Activated naive CD4-positive, alpha-beta T cell treated with anti-CD3 and anti-CD28 coated beads, Interleukin-2, amount 50 U/mL, for 24 hours (primary cell): ENCODE measurements around the gene FAM227B.

Experiments used
- H3K27ac Mint-ChIP-seq: one replicate; pipeline ENCODE4 v1.8.0; 2021; ENCODE audit warnings: mild to moderate bottlenecking, mixed read lengths
- H3K27me3 Mint-ChIP-seq: one replicate; pipeline ENCODE4 v1.8.0; 2021; ENCODE audit warnings: mixed read lengths
- H3K36me3 Mint-ChIP-seq: one replicate; pipeline ENCODE4 v1.8.0; 2021; ENCODE audit warnings: mixed read lengths
- H3K4me1 Mint-ChIP-seq: one replicate; pipeline ENCODE4 v1.8.0; 2021; ENCODE audit warnings: mixed read lengths
- H3K4me3 Mint-ChIP-seq: one replicate; pipeline ENCODE4 v1.8.0; 2021; ENCODE audit warnings: mild to moderate bottlenecking, mixed read lengths
- H3K9me3 Mint-ChIP-seq: one replicate; pipeline ENCODE4 v1.8.0; 2021; ENCODE audit warnings: mixed read lengths

Gene FAM227B

DNA sequence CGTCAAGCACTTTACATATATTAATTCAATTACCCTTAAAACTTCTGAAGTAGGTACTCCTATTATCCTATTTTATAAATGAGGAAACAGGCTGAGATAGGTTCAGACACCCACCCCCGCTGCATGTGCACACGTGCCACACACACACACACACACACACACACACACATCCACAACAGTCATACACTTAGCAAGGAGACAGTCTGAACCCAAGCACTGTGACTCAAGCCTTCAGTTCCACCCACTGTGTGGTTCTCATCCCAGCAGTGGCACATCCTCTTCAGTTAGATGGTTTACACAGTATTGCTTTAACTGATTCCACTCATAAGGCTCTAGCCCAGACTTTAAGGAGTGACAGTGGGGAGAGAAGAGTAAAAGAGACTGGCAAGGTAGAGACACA lies 288.7 kb downstream of the FAM227B start:
- Mint-ChIP-seq H3K4me3 (no peak overlapping the region), H3K9me3 (no peaks in the 10 kb centered on the region), H3K36me3 (peaks cover 18% of the 10 kb centered on the region), H3K27me3 (no peaks in the 10 kb centered on the region), H3K27ac (no peak overlapping the region), H3K4me1 (no peaks in the 10 kb centered on the region)

DNA sequence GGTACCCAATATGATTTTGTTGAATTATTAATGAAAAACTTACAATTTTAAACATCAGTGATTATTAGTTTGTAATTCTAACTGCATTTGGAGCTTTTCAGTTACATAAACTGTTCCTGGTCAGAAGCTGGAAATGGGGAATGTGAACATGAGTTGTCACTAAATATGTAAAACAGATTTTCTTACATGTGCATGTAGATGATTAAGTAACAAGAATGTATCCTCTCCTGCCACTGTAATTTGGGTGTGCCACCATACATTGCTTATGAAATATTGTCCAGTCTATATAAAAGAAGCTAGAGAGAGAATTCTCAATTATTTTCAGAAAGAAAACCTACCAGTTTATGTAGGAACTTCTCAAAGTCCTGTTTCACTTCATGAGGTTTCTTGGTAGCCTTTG lies 289.2 kb downstream of the FAM227B start:
- Mint-ChIP-seq H3K36me3 (peaks cover 18% of the 10 kb centered on the region), H3K4me3 (no peak overlapping the region), H3K4me1 (no peaks in the 10 kb centered on the region), H3K27me3 (no peaks in the 10 kb centered on the region), H3K9me3 (no peaks in the 10 kb centered on the region), H3K27ac (no peak overlapping the region)

DNA sequence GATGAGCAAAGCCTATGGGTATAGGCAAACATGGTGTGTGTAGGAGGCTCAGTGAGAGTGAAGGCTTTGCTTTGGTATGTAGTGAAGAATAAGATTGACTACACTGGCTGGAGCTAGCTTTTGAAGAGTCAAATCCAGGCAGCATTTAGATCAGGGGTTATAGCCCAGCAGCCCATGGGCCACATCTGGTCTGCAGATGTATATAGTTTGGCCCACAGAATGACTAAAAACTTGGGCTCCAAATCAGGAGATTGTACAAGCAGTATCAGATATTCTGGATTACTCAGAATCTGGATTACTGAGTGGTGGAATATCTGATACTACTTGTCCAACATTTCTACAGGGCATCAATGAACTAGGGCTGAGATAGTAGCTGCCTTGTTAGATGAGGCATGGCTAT lies 290.5 kb downstream of the FAM227B start:
- H3K4me1 Mint-ChIP-seq, result no peaks in the 10 kb centered on the region
- no peak overlapping the region for H3K27ac Mint-ChIP-seq
- H3K9me3 Mint-ChIP-seq, result no peaks in the 10 kb centered on the region
- H3K36me3 Mint-ChIP-seq, result peaks cover 18% of the 10 kb centered on the region
- no peak overlapping the region for H3K4me3 Mint-ChIP-seq
- no peaks in the 10 kb centered on the region for H3K27me3 Mint-ChIP-seq

DNA sequence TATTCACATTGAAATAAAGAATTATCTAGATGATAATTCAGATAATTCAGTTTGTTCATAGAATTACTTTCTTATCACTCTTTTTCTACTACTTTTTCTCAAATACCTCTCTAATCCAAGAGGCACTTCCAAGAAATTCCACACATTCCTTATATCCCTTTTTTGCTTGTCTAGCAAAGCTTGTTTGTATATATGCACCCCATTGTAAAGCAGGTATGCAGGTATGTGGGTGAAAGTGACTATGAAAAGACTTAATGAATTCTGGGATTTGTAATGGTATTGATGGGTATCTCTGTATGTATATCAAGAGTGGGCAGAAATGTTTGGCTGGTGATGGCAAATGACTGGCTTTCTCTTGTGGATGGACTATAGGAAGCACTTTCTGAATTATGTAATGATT lies 291.7 kb downstream of the FAM227B start:
- Mint-ChIP-seq H3K4me1 (no peaks in the 10 kb centered on the region), H3K27ac (no peak overlapping the region), H3K27me3 (no peaks in the 10 kb centered on the region), H3K4me3 (no peak overlapping the region), H3K9me3 (no peaks in the 10 kb centered on the region), H3K36me3 (peaks cover 20% of the 10 kb centered on the region)

DNA sequence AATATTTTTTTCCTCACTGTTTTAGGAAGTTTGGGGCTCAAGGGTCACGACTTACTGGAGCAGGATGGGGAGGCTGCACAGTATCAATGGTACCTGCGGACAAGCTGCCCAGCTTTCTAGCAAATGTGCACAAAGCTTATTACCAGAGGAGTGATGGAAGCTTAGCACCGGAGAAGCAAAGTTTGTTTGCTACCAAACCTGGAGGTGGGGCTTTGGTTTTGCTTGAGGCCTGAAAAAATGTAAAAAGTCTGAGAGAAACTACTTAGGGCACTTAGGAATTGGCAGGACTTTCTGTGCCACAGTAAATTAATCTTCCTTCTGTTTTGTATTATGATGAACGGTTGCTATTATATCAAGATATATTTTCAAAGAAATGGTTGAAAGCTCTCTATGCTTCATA lies 292.7 kb downstream of the FAM227B start:
- Mint-ChIP-seq H3K27ac (no peak overlapping the region), H3K4me3 (no peak overlapping the region), H3K9me3 (no peaks in the 10 kb centered on the region), H3K36me3 (peaks cover 20% of the 10 kb centered on the region), H3K4me1 (no peaks in the 10 kb centered on the region), H3K27me3 (no peaks in the 10 kb centered on the region)

DNA sequence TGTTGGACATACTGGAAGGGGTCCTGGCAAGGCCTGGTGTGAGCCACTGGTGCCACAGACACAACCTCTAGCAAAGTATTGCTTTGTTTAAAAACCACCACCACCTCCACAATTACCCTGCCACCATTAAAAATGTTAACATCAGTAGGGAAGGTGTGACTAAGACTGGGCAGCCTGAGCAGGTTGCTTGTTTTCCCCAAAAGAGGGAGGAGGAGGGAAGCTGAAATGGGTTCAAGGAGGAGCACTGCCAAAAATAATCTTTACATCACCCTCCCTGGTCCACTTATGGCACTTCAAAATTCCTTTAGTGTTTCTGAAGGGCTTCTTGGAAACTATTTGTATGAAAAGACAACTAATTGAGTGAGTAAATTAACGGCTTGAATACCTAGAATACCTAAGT lies 297.4 kb downstream of the FAM227B start:
- H3K9me3 Mint-ChIP-seq, result no peaks in the 10 kb centered on the region
- H3K27ac Mint-ChIP-seq, result no peak overlapping the region
- peaks cover 21% of the 10 kb centered on the region for H3K36me3 Mint-ChIP-seq
- no peaks in the 10 kb centered on the region for H3K4me1 Mint-ChIP-seq
- no peak overlapping the region for H3K4me3 Mint-ChIP-seq
- H3K27me3 Mint-ChIP-seq, result no peaks in the 10 kb centered on the region

DNA sequence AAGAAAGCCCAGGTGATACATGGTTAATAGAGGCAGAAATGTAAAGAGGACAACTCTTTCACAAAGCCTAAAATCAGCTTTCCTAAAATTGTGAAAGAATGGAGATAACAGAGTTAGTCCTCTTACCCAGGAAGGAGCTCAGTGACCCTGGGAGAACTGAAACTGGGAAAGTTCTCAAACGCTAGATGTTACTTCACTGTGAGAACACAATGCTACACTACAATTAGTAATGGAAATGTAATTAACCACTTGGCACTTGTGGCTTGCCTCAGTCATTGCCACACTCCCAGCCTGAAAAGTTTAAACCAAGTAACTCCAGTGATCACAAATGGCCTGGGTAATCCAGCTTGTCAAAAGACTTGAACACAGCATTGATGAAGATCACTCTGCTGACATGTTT lies 300.3 kb downstream of the FAM227B start:
- Mint-ChIP-seq H3K4me1 (no peaks in the 10 kb centered on the region), H3K27me3 (no peaks in the 10 kb centered on the region), H3K36me3 (peaks cover 31% of the 10 kb centered on the region), H3K9me3 (no peaks in the 10 kb centered on the region), H3K27ac (no peak overlapping the region), H3K4me3 (no peak overlapping the region)

DNA sequence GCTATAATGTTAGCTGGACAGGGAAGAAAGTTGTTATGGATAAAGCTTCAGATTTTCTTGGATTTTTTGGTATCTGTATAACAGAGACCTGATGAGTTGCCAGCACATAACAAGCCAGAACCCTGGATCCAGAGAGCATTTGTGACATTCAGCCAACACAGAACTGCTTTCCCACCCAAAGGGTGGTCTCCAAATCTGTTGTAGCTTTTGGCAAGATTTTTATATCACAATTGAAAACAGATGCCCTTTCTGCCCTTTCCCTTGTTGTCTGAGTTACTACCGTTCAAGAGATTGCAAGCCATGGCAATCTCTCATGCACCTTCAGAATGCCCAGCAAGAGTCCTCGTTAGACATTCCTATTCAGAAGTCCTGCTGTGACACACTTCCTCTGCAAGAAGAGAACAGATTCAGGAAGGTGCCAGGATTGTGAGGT lies 305.2 kb downstream of the FAM227B start:
- Mint-ChIP-seq H3K4me3 (no peak overlapping the region), H3K36me3 (peaks cover 39% of the 10 kb centered on the region), H3K27me3 (no peaks in the 10 kb centered on the region), H3K27ac (no peak overlapping the region), H3K9me3 (no peaks in the 10 kb centered on the region), H3K4me1 (peaks cover 4% of the 10 kb centered on the region)

DNA sequence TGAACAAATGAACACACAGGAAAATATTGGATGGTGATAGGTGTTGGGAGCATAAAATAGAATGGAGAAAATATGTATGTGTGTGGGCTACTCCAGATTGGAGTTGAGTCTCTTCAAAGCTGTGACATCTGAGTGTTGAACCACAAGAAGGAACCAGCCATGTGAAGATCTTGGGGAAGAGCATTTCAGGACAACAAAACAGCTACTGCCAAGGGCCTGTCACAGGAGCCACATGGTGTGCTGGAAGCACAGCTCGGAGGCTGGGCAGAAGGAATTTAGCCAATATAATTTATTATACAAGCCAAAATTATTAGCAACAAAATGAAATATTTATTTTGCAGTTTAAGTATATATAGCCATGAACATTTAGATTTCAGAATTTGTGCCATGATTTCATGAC lies 305.9 kb downstream of the FAM227B start:
- H3K27ac Mint-ChIP-seq, result no peak overlapping the region
- no peak overlapping the region for H3K4me3 Mint-ChIP-seq
- no peaks in the 10 kb centered on the region for H3K27me3 Mint-ChIP-seq
- peaks cover 4% of the 10 kb centered on the region for H3K4me1 Mint-ChIP-seq
- peaks cover 39% of the 10 kb centered on the region for H3K36me3 Mint-ChIP-seq
- H3K9me3 Mint-ChIP-seq, result peaks cover 4% of the 10 kb centered on the region

DNA sequence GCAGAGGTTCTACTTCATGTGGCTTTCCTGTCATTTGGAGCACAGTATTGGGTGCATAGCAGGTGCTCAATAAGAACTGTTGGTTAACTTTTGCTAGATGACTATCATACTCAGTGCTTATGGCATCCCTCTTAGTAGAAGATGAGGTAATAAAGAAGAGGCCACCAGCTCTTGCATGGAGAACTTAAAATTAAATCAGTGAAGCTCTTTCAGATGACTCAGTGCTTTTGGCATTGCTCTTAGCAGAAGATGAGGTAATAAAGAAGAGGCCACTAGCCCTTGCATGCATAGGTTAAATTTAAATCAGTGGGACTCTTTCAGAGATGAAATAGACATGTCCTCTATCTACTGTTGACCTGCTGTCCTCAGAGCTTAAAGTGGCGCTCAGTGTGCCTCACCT lies 307.0 kb downstream of the FAM227B start:
- no peaks in the 10 kb centered on the region for H3K27me3 Mint-ChIP-seq
- peaks cover 39% of the 10 kb centered on the region for H3K36me3 Mint-ChIP-seq
- H3K4me3 Mint-ChIP-seq, result no peak overlapping the region
- peaks cover 4% of the 10 kb centered on the region for H3K4me1 Mint-ChIP-seq
- H3K27ac Mint-ChIP-seq, result no peak overlapping the region
- H3K9me3 Mint-ChIP-seq, result peaks cover 4% of the 10 kb centered on the region

DNA sequence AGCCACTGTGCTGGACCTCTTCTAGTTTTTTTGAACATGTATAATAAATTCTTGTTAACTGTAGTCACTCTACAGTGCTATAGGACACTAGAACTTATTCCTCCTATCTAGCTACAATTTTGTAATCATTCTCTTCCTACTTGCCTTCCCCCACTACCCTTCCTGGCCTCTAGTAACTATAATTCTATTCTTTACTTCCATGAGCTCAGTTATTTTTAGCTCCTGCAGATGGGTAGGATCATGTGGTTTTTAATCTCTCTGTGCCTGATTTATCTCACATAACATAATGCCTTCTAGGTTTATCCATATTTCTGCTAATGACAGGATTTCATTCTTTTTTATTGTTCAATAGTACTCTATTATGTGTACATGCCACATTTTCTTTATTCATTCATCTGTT lies 310.7 kb downstream of the FAM227B start:
- Mint-ChIP-seq H3K4me1 (peaks cover 8% of the 10 kb centered on the region), H3K27me3 (no peaks in the 10 kb centered on the region), H3K27ac (no peak overlapping the region), H3K9me3 (peaks cover 4% of the 10 kb centered on the region), H3K4me3 (no peak overlapping the region), H3K36me3 (peaks cover 39% of the 10 kb centered on the region)

DNA sequence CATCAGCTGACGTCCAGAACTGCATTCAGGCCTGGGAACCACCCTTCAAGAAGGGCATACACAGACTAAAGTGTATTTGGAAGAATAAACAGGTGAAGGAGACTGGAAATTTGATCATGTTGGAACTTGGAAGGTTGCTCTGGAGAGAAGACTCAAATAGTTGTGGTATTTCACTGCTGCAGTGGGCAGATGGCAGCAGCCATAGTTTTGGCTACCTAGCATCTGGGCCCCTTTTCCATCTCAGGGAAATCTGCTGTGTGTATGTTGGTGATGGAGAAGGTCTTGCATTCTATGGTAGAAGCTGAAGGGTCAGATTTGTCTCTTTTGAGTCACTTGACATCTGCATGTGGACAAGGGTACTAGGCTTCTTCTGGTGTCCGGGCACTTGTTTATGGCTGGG lies 311.9 kb downstream of the FAM227B start:
- no peak overlapping the region for H3K4me3 Mint-ChIP-seq
- peaks cover 4% of the 10 kb centered on the region for H3K9me3 Mint-ChIP-seq
- no peak overlapping the region for H3K27ac Mint-ChIP-seq
- H3K27me3 Mint-ChIP-seq, result no peaks in the 10 kb centered on the region
- H3K4me1 Mint-ChIP-seq, result peaks cover 8% of the 10 kb centered on the region
- peaks cover 43% of the 10 kb centered on the region for H3K36me3 Mint-ChIP-seq

DNA sequence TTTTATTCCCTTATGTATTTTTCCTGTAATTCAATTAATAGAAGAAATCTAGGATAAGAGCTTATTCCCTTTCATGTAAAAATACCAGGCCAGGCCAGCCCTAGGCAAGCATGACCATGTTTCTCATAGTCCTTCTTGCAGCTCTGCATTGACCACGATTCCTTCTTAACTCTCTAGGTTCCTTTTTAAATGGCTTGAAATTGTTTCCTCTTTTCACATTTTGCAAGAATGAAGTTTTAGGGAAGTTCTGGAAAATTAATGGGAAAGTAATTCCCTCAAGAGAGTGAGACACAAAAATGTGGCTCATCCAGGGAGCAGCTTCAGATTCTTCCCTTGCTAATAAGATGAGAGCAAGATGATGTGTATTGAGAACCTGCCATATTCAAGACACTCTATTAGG lies 314.1 kb downstream of the FAM227B start:
- Mint-ChIP-seq H3K27me3 (no peaks in the 10 kb centered on the region), H3K27ac (no peak overlapping the region), H3K4me1 (peaks cover 8% of the 10 kb centered on the region), H3K4me3 (no peak overlapping the region), H3K36me3 (peaks cover 40% of the 10 kb centered on the region), H3K9me3 (peaks cover 4% of the 10 kb centered on the region)

DNA sequence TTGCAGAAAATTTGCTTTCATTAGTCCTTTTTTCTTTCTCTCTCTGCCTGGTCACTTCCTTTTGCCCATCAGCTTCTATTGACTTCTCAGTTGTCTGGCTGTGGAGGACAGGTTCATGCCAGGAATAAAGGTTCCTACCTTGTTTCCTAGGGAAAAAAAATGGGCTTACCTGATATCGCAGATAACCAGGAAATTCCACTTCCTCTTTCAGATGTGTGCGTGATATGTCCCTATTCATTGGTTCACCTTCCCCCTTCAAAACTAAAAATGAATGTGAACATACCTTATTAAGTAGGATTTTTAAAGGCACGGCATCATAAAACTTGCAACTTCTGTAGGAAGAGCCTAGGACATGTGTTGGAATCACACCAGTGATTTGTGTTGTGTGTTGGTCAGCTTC lies 317.6 kb downstream of the FAM227B start:
- H3K4me3 Mint-ChIP-seq, result no peak overlapping the region
- H3K4me1 Mint-ChIP-seq, result peaks cover 26% of the 10 kb centered on the region
- H3K9me3 Mint-ChIP-seq, result peaks cover 8% of the 10 kb centered on the region
- peaks cover 46% of the 10 kb centered on the region for H3K36me3 Mint-ChIP-seq
- H3K27ac Mint-ChIP-seq, result no peak overlapping the region
- H3K27me3 Mint-ChIP-seq, result no peaks in the 10 kb centered on the region

DNA sequence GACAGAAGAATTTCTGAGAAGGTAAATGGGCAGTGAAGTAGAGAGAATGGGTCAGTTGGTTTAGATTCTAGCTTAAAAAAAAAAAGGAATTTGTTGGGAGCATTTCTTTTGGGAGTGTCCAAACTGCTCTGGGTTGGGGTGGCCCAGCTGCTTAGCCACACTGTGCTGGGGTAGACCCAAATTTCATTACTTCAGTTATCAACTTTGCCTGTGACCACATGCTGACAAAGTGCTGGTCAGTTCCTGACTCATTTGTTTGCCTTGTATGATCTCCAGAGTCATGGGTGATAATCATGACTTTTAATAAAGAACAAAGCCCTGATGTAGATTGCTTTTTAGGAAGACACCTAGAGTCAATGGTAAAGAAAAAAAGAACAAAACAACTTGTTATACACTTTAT lies 319.1 kb downstream of the FAM227B start:
- peaks cover 8% of the 10 kb centered on the region for H3K9me3 Mint-ChIP-seq
- H3K27me3 Mint-ChIP-seq, result no peaks in the 10 kb centered on the region
- peaks cover 32% of the 10 kb centered on the region for H3K4me1 Mint-ChIP-seq
- H3K27ac Mint-ChIP-seq, result no peak overlapping the region
- peaks cover 54% of the 10 kb centered on the region for H3K36me3 Mint-ChIP-seq
- H3K4me3 Mint-ChIP-seq, result no peak overlapping the region

DNA sequence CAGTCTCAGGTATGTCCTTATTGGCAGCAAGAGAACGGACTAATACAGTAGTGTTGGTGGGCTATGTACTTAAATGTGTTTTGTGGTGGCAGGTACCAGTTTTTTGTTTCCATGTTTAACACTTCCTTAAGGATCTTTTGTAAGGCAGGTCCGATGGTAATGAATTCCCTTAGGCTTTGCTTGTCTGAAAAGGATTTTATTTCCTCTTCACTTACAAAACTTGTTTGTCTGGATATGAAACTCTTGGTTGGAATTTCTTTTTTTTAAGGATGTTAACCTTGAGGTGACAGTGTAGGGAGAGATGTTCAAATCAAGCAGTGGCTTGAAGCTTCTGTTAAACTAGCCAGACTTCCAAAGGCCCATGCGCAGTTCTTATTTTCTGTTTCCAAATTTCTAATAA lies 319.8 kb downstream of the FAM227B start:
- Mint-ChIP-seq H3K27me3 (no peaks in the 10 kb centered on the region), H3K4me3 (no peak overlapping the region), H3K27ac (no peak overlapping the region), H3K36me3 (peaks cover 58% of the 10 kb centered on the region), H3K4me1 (peaks cover 32% of the 10 kb centered on the region), H3K9me3 (peaks cover 13% of the 10 kb centered on the region)

DNA sequence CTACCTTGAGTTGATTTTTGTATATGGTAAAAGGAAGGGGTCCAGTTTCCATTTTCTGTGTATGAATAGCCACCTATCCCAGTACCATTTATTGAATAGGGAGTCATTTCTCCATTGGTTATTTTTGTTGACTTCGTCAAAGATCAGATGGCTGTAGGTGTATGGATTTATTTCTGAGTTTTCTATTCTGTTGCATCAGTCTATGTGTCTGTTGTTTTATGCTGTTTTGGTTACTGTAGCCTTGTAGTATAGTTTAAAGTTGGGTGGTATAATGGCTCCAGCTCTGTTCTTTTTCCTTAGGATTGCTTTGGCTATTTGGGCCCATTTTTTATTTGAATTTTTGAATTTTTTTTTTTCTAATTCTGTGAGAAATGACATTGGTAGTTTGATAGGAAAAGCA lies 323.0 kb downstream of the FAM227B start:
- no peak overlapping the region for H3K27ac Mint-ChIP-seq
- H3K9me3 Mint-ChIP-seq, result peaks cover 16% of the 10 kb centered on the region
- peaks cover 61% of the 10 kb centered on the region for H3K36me3 Mint-ChIP-seq
- H3K4me3 Mint-ChIP-seq, result no peak overlapping the region
- H3K27me3 Mint-ChIP-seq, result no peaks in the 10 kb centered on the region
- H3K4me1 Mint-ChIP-seq, result peaks cover 32% of the 10 kb centered on the region
